Brain microvascular endothelial cell (primary cell): ENCODE results near the gene CAMK1D.

Experiments used
- DNase-seq: peaks from one replicate; pipeline ENCODE4 v3.0.0-alpha.2; 2020
- H3K27ac ChIP-seq: fragments of 250-450 bp; sonication (Bioruptor Pico); 2 replicates; pipeline ENCODE4 v1.5.1; 2020; ENCODE audit warnings: mild to moderate bottlenecking, moderate library complexity
- H3K27me3 ChIP-seq: fragments of 250-450 bp; sonication (Bioruptor Pico); replicated peaks from 2 replicates; pipeline ENCODE4 v1.5.1; 2020; ENCODE audit warnings: mild to moderate bottlenecking
- H3K36me3 ChIP-seq: fragments of 250-450 bp; sonication (Bioruptor Pico); replicated peaks from 2 replicates; pipeline ENCODE4 v1.5.1; 2020; ENCODE audit warnings: mild to moderate bottlenecking
- H3K4me3 ChIP-seq: 2 replicates; pipeline ENCODE4 v1.5.1; 2011; ENCODE audit warnings: low read depth, mild to moderate bottlenecking, control low read depth, low read length, moderate library complexity
- in situ Hi-C: cut with HindIII; loops from 2 replicates; pipeline ENCODE4 v1.10.0; 2017; ENCODE audit warnings: low sequenced_read_pairs, low pct_ligation_motif_present
- TF ChIP-seq, protein P1 (sequence below): IDR thresholded peaks from 2 replicates; pipeline ENCODE4 v1.5.1; 2011; ENCODE audit warnings: low read depth, mild to moderate bottlenecking, moderate library complexity, low read length, control low read depth, inconsistent platforms; ENCODE audit errors: missing control alignments

The CAMK1D gene

GRCh38 chr10:12835709-12836108 is 486.4 kb downstream of the CAMK1D start:
- Histone ChIP-seq H3K36me3 (no peaks in the 10 kb centered on the region), H3K27ac (no peak overlapping the region), H3K27me3 (no peaks in the 10 kb centered on the region), H3K4me3 (no peak overlapping the region)
- DNase-seq, result peak; percentile 50
- TF ChIP-seq, protein P1, sequence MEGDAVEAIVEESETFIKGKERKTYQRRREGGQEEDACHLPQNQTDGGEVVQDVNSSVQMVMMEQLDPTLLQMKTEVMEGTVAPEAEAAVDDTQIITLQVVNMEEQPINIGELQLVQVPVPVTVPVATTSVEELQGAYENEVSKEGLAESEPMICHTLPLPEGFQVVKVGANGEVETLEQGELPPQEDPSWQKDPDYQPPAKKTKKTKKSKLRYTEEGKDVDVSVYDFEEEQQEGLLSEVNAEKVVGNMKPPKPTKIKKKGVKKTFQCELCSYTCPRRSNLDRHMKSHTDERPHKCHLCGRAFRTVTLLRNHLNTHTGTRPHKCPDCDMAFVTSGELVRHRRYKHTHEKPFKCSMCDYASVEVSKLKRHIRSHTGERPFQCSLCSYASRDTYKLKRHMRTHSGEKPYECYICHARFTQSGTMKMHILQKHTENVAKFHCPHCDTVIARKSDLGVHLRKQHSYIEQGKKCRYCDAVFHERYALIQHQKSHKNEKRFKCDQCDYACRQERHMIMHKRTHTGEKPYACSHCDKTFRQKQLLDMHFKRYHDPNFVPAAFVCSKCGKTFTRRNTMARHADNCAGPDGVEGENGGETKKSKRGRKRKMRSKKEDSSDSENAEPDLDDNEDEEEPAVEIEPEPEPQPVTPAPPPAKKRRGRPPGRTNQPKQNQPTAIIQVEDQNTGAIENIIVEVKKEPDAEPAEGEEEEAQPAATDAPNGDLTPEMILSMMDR, result no peak
- in situ Hi-C loops, result no loop called here

DNA sequence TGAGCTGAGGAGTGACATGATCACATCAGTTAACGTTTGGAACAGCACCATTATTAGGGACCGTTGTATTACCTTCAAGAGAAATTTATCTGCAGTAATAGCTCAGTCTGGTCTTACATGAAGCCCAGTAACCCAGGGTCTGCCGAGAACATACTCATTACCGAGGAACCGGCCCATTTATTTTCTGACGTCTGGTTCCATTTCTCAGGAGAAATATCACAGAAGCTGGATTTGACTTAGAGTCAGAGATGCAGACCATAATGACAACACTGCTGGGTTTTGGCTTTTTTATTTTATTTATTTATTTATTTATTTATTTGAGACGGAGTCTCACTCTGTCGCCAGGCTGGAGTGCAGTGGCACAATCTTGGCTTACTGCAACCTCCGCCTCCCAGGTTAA is 489.0 kb downstream of the CAMK1D start:
- DNase-seq, result no peak
- TF ChIP-seq, protein P1, result no peak
- H3K27me3 ChIP-seq, result no peaks in the 10 kb centered on the region
- in situ Hi-C loops, result no loop called here
- no peaks in the 10 kb centered on the region for H3K36me3 ChIP-seq
- H3K4me3 ChIP-seq, result no peak overlapping the region
- H3K27ac ChIP-seq, result no peak overlapping the region

DNA sequence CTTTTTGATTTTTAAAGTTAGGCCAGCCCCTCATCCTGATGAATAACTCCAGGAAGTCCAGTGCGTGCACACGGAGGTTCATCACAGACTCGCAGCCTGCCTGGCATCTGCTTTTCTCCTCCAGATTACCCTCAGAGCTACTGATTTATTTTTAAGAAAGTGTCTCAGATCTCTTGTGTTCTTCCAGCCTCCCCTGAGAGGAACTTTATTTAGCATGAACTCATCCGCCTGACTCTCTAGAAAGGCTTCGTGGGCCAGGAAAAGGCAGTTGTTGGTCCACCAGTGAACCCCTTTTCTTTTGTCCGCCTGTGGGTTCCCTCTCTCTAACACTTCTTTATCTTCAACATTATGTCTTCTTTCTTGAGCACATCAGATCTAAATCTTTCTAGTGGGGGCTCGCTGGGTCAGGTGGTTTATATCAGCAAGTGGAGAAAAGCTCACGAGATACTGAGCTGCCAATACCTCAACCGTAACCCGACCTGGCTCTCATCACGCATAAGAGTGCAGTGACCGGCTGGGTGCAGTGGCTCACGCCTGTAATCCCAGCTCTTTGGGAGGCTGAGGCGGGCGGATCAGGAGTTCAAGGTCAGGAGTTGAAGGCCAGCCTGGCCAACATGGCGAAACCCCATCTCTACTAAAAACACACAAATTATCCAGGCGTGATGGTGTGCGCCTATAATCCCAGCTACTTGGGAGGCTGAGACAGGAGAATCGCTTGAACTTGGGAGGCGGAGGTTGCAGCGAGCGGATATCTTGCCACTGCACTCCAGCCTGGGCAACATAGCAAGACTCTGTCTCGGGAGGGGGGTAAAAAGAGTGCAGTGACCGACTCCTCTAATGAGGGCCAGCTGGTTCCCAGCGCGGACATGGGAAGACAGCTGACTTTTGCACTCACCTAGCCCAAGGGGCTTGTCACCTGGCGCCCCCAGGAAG is 489.9 kb downstream of the CAMK1D start:
- H3K4me3 ChIP-seq, result no peak overlapping the region
- no peaks in the 10 kb centered on the region for H3K27me3 ChIP-seq
- TF ChIP-seq, protein P1, result no peak
- DNase-seq, result no peak
- H3K36me3 ChIP-seq, result no peaks in the 10 kb centered on the region
- no peak overlapping the region for H3K27ac ChIP-seq
- in situ Hi-C loops, result no loop called here

DNA sequence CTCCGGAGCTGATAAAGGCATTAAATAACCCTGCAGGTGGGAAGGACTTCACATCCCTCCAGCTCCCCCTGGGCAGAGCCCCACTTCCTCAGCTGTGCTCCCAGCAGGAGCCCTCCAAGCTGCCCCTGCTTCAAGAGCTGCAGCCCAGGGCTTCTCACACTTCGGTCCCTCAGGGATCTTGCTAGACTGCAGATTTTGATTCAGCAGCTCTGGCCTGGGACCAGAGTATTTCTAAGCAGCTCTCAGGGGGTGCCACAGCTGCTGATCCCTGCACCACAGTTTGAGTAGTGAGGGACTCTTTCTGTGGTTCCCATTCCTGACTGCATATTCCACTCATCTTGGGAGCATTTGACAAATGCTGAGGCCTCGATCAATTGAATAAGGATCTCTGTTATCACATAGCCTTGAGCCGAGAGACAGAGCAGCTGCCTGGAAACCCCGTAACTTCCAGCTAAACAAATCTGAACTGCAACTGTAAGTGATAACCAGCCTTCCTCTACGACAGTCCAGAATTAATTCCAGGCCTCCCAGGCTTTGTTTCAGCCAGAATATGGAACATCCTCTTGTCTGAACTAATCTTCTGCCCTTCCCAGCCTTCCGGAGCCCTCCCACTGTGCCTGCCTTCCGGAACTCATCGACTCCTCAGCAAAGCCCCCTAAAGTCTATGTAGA is 490.7 kb downstream of the CAMK1D start:
- no peak overlapping the region for H3K4me3 ChIP-seq
- TF ChIP-seq, protein P1, result no peak
- H3K27ac ChIP-seq, result no peak overlapping the region
- in situ Hi-C loops, result no loop called here
- peak; percentile 22 for DNase-seq
- no peaks in the 10 kb centered on the region for H3K27me3 ChIP-seq
- H3K36me3 ChIP-seq, result no peaks in the 10 kb centered on the region

DNA sequence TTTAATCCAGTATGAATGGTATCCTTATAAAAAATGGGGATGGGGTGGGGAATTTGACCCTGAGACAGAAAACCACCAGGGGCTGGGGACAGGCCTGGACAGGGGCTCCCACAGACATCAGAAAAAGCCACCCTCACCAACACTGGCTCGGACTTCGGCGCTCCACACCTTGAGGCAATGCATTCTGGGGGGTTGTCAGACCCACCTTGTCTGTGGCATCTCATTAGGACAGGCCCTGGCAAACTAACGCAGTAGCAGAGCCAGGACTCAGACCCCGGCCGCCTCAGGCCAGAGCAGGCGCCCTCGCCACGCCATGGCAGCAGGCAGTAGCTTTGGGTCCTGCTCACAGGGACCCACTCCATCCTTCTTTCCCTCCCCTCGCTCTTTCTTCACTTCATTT is 492.1 kb downstream of the CAMK1D start:
- DNase-seq, result no peak
- Histone ChIP-seq H3K27me3 (no peaks in the 10 kb centered on the region), H3K4me3 (no peak overlapping the region), H3K36me3 (no peaks in the 10 kb centered on the region), H3K27ac (no peak overlapping the region)
- TF ChIP-seq, protein P1, result no peak
- in situ Hi-C loops, result no loop called here
